GM13977 (cell line): ENCODE measurements around the gene SATL1.

ENCODE experiments used
- DNase-seq: peaks from one replicate; pipeline ENCODE4 v3.0.0; 2012; ENCODE audit warnings: low spot score
- in situ Hi-C: fragments of 300-500 bp; cut with MboI; formaldehyde crosslinking; loops from one replicate; pipeline ENCODE4 v1.12.0; 2022; ENCODE audit warnings: low sequenced_read_pairs, low pct_unique_long_range_greater_than_20kb, mixed read lengths, inconsistent platforms; ENCODE audit not compliant: unreplicated experiment
- TF ChIP-seq, protein P1 (sequence below): IDR thresholded peaks from 2 replicates; pipeline ENCODE4 v1.5.1; 2012; ENCODE audit warnings: mild to moderate bottlenecking, control low read depth; ENCODE audit not compliant: insufficient read depth; ENCODE audit errors: extremely low read depth, missing control alignments

SATL1 gene

DNA sequence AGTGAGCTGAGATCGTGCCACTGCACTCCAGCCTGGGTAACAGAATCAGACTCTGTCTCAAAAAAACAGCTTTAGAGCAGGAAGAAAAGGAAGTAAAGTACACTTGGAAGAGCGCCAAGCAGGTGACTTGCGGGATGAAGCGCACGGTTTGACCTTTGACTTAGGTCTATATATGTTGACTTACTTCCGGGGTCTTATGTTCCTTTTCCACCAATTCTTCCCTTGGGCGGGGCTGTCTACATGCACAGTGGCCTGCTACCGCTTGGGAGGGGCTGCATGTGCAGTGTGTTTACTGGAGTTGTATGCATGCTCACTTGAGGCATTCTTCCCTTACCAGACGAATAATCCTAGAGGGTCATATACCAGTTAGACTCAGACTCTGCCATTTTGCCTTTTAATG, 131.3 kb downstream of the SATL1 start:
- TF ChIP-seq, protein P1, sequence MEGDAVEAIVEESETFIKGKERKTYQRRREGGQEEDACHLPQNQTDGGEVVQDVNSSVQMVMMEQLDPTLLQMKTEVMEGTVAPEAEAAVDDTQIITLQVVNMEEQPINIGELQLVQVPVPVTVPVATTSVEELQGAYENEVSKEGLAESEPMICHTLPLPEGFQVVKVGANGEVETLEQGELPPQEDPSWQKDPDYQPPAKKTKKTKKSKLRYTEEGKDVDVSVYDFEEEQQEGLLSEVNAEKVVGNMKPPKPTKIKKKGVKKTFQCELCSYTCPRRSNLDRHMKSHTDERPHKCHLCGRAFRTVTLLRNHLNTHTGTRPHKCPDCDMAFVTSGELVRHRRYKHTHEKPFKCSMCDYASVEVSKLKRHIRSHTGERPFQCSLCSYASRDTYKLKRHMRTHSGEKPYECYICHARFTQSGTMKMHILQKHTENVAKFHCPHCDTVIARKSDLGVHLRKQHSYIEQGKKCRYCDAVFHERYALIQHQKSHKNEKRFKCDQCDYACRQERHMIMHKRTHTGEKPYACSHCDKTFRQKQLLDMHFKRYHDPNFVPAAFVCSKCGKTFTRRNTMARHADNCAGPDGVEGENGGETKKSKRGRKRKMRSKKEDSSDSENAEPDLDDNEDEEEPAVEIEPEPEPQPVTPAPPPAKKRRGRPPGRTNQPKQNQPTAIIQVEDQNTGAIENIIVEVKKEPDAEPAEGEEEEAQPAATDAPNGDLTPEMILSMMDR: no peak
- in situ Hi-C loops: loop anchor here (25.0 kb wide), 1 partner anchor 450 kb away; no protein-coding TSS in a partner anchor
- no peak for DNase-seq

DNA sequence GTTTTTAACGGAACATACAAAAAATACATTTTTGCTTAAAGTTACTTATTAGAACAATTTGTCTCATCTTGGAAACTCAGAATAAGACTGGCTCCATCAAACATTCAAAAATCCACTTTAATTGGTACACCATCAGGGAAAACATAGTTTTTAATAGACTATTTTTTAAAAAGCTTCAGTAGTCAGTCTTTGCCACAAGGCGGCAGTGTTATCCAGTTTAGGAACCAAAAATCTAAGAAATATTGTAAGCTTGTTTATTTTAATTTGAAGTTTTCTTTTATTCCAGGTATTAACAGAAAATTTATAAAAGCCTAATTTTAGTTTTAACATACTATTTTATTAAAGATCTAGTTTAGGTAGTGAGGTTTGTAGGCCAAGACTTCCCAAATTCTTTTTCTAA, 132.2 kb downstream of the SATL1 start:
- DNase-seq: no peak
- TF ChIP-seq, protein P1: peak; percentile 68
- in situ Hi-C loops: loop anchor here (25.0 kb wide), 1 partner anchor 451 kb away; no protein-coding TSS in a partner anchor

DNA sequence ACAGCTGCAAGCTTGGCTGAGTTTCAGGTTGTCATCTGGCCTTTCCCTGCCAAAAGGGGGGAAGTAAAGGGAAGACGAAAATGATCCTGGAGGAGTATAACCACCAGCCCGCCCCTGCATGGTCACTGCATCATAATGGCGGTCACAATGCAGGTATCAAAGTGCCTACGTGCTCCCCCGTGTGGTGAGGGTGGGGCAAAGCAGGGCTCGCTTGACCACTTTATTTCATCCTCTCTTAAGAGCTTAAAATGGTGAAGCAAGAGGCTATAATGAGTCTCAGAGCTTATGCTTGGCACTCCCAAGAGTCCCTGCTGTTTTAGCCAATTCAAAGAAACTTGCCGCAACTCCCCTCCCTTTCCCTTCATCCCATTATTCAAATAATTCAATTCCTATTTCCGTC, 134.3 kb downstream of the SATL1 start:
- peak; percentile 17 for DNase-seq
- TF ChIP-seq, protein P1: peak; percentile 63
- in situ Hi-C loops: loop anchor here (25.0 kb wide), 1 partner anchor 453 kb away; no protein-coding TSS in a partner anchor

DNA sequence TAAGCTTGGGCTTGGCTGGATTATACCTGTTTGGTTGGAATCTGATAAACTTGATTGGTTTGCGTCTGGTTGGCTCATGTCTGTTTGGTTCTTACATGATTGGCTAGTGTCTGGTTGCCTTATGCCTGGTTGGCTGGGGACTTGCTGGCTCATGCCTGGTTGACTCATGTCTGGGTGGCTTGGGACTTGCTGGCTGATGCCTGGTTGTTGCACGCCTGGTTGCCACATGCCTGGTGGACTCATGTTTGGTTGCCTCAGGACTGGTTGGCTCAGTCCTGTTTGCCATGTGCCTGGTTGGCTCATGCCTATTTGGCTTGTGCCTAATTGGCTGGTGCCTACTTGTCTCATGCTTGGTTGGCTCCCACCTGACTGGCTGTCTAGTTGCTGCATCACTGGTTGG, 135.4 kb downstream of the SATL1 start:
- in situ Hi-C loops: loop anchor here (25.0 kb wide), 1 partner anchor 454 kb away; no protein-coding TSS in a partner anchor
- DNase-seq: no peak
- TF ChIP-seq, protein P1: no peak

DNA sequence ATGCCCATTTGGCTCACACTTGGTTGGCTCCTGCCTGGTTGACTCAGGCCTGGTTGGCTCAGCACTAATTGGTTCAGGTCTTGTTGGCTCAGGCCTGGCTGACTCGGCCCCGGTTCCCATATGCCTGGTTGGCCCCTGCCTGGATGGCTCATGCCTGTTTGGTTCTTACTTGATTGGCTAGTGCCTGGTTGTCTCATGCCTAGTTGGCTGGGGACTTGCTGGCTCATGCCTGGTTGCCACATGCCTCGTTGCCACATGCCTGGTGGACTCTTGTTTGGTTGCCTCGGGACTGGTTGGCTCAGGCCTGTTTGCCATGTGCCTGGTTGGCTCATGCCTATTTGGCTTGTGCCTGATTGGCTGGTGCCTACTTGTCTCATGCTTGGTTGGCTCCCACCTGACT, 136.2 kb downstream of the SATL1 start:
- in situ Hi-C loops: loop anchor here (25.0 kb wide), 1 partner anchor 455 kb away; no protein-coding TSS in a partner anchor
- DNase-seq: no peak
- TF ChIP-seq, protein P1: no peak

DNA sequence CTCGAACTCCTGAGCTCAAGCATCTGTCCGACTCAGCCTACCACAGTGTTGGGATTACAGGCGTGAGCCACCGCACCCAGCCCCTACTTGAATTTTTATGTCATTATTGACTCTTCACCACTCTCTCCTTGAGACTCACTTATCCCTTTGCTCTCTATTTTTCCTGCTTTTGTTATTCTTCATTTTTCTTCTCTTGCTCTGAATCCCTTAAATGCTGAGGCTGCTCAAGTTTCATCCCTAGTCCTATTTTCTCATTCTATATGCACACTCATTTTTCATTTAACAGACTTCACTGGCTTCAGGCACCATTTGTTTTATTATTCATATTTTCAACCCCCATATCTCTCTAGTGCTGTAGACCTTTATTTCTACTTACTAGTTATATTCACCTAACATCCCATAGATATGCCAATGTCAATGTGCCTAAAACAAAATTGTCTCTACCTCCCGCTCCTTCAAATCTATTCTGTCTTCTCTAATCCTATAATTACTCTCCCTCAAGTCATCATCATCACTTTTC, 154.2 kb downstream of the SATL1 start:
- DNase-seq: no peak
- in situ Hi-C loops: no loop called here
- TF ChIP-seq, protein P1: no peak
